Testis (tissue), 2 donors: ENCODE results near the gene ZBTB22.

Experiments
- POLR2A ChIP-seq: fragments of 450-650 bp; IDR thresholded peaks from one replicate; pipeline ENCODE4 v1.6.1; 2017; ENCODE audit warnings: antibody characterized with exemption, mild to moderate bottlenecking, moderate library complexity
- TF ChIP-seq, protein P1 (sequence below), 3 experiments: fragments of 450-650 bp in 2 of 3; fragments of 200-600 bp in 1 of 3; sonication (generic) in 1 of 3; IDR thresholded peaks; one replicate each; pipeline ENCODE4 v1.5.1; 2016 to 2019; ENCODE audit warnings: antibody characterized with exemption in 3 of 3, mild to moderate bottlenecking in 2 of 3, moderate library complexity in 1 of 3

DNA sequence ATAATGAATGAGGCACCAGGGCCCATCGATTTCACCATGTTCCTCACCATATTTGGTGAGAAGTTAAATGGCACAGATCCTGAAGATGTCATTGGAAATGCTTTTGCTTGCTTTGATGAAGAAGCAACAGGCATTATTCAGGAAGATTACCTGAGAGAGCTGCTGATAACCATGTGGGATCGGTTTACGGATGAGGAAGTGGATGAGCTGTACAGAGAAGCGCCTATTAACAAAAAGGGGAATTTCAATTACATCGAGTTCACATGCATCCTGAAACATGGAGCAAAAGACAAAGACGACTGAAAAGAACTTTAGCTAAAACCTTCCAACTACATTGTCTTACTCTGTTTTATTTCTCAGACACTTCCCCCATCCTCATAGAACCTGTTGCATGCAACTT lies 21.6 kb upstream of the ZBTB22 start:
- TF ChIP-seq, protein P1, sequence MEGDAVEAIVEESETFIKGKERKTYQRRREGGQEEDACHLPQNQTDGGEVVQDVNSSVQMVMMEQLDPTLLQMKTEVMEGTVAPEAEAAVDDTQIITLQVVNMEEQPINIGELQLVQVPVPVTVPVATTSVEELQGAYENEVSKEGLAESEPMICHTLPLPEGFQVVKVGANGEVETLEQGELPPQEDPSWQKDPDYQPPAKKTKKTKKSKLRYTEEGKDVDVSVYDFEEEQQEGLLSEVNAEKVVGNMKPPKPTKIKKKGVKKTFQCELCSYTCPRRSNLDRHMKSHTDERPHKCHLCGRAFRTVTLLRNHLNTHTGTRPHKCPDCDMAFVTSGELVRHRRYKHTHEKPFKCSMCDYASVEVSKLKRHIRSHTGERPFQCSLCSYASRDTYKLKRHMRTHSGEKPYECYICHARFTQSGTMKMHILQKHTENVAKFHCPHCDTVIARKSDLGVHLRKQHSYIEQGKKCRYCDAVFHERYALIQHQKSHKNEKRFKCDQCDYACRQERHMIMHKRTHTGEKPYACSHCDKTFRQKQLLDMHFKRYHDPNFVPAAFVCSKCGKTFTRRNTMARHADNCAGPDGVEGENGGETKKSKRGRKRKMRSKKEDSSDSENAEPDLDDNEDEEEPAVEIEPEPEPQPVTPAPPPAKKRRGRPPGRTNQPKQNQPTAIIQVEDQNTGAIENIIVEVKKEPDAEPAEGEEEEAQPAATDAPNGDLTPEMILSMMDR (IDR thresholded peaks at IDR 0.05), result no peak
- no peak for TF ChIP-seq POLR2A
